NK-92 (cell line): ENCODE results near the gene PCDH9.
"Not testable (repeated sequence)": the region's sequence is repeated elsewhere in the genome, so short reads cannot be mapped to it uniquely, and the experiment has no call there.

ENCODE experiments used
- DNase-seq: peaks from one replicate; lab custom pipeline; 2025; ENCODE audit not compliant: unreplicated experiment; lab: John Stamatoyannopoulos, UW

PCDH9 gene

GRCh38 chr13:66621906-66622447, 608.2 kb downstream of the PCDH9 start:
- DNase-seq = not testable (repeated sequence)

DNA sequence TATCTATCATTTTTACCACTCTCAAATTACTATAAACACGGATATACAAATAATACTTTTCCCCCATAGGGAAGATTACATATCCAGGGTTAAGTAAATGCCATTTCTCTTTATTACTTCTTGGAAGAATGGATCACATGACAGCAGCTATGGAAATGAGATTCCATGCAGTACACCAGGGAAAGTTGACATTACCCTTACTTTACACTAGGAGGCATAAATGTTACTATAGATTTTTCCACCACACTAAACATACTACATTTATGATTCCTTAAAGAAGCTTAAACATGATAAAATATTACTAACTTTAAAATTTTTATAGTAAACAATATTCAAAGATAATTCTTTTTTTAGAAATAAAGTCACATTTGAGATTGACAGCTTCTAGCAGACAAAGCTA, 611.4 kb downstream of the PCDH9 start:
- no peak for DNase-seq

GRCh38 chr13:66617786-66618185, 612.4 kb downstream of the PCDH9 start:
- DNase-seq = no peak

DNA sequence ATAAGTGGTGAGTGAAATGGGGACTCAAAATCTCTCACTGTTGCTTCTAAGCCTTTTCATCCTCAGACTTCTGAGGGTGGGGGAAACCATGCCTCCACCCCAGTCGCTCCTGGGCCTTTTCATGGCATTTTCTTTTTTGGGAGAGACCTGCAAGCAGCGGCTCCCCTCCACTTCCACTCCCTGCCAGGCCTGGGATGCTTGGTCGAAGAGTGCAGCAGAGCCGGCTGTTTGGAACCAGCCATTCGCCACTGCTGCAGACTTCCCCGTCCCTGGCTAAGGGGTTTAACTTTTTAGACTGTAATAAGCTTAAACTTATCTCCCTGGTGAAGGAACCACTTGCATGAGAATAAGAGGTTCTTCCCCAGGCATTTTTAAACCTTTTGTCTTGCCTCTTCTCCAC, 617.2 kb downstream of the PCDH9 start:
- DNase-seq = no peak

DNA sequence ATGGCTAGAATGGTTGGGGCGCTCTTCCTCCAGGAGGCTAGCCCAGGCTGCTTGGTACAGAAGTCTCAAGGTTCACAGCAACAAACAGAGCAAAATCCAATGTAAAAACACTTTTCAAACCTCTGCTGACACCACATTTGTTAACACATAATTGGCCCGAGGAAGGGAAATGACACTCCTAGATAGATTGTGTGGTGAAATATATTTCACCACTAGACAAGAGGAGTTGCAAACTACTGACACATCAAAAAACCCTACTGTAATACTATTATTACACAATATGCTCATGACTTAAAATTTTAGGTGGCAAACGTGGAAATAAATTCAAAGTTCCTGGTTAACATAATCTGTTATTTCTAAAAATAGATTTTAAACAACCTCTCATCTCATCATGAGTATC, 643.6 kb downstream of the PCDH9 start:
- DNase-seq = no peak

DNA sequence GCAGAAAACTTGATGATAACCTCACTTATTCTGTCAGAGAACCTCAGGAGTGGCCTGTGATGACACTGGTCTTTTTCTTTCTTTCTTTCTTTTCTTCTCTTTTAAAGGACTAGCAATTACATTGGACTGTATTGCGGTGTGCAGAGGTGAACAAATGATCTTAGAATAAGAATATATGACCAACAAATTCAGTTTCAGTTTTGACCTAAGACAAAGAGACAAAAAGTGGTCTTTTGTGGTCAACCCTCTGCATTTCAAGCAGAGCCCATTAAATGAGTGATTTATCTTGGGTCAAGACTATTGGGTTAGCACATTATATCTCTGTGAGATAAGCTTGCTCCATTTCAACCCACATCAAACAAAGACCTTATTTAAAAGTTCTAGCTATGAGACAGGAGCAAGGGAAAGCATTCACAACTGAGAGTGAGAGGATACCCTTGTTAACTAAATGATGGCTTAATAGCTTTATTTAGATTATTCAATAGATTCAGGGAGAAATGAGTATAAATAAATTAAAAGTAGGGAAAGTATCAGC, 644.4 kb downstream of the PCDH9 start:
- no peak for DNase-seq

DNA sequence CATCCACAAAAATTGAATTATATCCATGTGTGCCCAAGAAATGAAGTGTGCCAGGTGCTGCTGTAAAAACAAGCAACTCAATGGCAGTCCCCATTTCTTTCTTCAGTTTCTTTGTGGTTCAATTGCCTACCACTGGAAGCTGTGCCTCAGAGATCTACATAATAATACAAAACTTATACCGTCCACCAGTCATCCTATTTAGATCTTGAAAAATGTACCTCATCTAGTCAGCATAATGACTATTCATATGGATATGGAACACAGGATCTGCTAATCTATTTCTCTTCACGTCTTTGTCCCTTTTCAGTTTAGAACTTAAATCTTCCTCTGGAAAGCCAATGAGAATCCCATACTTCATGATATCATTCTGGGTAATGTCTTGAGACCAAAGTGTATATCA, 648.5 kb downstream of the PCDH9 start:
- DNase-seq = no peak

GRCh38 chr13:66578305-66578704, 651.8 kb downstream of the PCDH9 start:
- DNase-seq = no peak

GRCh38 chr13:66577358-66577757, 652.8 kb downstream of the PCDH9 start:
- DNase-seq = no peak

DNA sequence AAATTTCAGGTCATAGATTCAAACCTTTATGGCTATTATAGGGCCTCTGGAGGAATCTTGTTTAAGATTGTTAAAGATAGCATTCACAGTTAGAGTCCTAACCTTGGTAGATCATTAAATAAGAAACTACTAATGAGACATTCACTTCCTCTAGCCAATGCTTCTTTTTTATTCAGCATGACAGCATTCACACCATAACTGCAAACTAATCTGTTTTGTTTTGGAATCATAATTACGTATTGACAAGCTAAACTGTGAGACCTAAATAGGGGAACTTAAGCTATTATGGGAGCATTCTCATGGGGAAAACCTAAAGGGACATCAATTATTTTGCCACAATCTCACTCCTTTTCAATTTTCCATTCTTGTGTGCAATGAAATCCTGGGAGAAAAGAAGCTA, 653.8 kb downstream of the PCDH9 start:
- no peak for DNase-seq

- DNase-seq = no peak
These were observed 655.5 kb downstream of the PCDH9 start for GRCh38 chr13:66574606-66575005.

DNA sequence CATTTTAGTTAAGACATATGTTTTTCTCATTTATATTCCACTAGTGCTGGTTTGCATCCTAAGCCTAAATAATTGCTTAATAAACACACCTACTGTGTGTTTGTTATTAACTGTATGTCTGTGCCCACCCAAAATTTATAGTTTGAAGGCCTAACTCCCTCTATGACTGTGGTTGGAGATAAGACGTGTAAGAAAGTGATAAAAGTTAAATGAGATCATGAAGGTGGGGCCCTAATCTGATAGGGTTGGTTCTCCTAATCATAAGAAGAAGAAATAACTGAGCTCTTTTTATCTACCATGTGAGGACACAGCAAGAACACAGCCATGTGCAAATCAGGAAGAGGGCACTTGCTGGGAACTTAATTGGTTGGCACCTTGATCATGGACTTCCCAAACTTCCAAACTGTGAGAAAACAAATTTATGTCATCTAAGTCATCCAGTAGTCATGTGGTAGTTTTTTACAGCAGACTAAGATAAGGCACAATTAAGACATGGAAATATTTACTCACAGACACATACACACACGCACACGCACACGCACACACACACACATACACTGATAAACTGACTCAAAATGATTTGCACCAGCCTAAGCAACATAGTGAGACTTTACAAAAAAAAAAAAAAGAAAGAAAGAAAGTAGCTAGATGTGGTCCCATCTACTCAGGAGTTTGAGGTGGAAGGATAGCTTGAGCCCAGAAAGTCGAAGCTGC, 662.1 kb downstream of the PCDH9 start:
- DNase-seq = no peak

DNA sequence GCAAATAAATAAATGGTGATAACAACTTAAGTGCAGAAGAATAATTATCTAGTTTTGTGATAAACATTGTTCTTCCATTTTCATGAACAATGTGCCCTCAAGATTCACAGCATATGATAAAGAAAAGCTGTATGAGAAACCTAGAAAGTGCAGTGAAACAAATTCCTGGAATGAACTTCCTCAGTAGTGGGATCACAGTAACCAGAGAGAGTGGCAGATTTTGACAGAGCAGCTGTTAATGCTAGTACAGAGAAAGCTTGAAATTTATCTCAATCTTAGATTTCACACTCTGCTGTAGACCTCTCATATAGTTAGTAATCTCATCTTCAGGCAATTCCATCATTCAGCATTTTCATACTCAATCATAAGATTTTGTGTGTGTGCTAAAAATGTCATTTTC, 664.9 kb downstream of the PCDH9 start:
- DNase-seq = no peak

DNA sequence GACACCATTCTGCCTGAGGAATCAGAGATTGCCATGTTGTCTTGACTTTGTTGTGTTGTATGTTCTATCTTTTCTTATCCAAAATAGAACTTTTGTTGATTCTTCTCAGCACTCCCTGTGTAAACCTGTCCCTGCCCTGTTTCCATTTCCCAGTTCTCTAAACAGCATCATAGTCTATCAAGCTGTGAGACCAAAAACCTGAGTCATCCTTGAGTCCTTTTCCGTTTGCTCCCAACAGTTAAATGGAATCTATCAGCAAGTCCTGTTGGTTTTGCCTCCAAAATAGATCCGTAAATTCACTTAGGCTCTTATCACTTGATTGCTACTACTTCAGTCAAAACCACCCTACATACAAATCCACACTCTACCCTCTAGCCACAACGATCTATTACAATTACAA, 667.1 kb downstream of the PCDH9 start:
- no peak for DNase-seq

GRCh38 chr13:66562054-66562453, 668.1 kb downstream of the PCDH9 start:
- no peak for DNase-seq

- no peak for DNase-seq
These were observed 669.1 kb downstream of the PCDH9 start for GRCh38 chr13:66560991-66561390.

DNA sequence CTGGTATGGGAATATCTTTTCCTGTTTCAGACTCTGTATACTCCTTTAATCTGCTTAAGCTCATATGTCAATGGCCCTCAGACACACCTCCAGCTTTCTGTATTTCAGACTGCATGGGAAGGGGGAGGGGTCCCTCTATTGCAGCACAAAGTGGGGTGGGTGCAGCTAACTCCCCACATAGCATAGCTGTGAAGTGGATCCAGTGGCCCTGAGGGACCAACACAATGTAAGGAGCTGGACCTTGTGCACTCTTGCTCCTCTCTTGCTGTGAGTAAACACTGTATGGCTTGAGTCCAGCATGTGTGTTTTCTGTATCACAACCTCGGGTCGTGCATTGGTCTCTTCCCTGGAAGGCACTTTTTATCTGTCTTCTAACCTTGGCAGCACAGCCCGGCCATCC, 669.9 kb downstream of the PCDH9 start:
- DNase-seq = no peak

DNA sequence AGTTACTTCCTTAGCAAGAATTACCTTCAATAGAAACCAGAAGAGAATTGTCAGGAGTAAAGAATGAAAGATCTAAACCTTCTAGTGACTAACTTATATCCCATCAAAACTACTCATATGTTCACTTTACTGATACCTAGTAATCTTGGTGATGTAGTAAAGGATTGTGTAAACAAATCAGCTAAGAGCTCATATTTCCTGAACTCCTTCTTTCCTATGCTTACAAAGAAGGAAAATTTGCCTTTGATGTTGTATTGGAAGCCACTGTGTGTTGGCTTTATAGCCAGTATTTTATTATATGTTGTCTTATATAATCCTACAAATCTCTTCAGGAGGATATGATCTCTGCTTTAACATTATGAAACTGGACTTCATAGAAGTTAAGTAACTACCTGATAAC, 671.0 kb downstream of the PCDH9 start:
- no peak for DNase-seq

- no peak for DNase-seq
These were observed 671.6 kb downstream of the PCDH9 start for GRCh38 chr13:66558506-66558905.

DNA sequence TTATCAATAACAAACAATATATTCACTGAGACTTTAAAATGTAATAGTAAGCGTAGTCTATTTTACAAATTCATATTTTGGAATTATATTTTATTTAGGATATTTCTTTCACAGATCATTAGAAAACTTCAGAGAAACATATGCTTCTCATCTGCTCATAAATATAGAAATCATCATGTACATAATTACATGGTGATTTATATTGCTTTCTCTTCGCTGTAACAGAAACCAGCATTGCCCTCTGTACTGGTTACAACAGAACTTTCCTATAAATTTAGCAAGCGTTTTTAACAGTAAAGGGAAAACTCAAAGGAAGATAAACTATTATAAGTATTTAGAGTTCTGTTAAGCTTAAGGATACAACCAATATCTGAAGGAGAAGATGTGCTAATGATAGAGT, 672.8 kb downstream of the PCDH9 start:
- no peak for DNase-seq

- DNase-seq = no peak
These were observed 673.8 kb downstream of the PCDH9 start for GRCh38 chr13:66556306-66556705.

GRCh38 chr13:66553391-66553790, 676.7 kb downstream of the PCDH9 start:
- DNase-seq = no peak

- no peak for DNase-seq
These were observed 679.0 kb downstream of the PCDH9 start for GRCh38 chr13:66551128-66551527.
